HUES48 (cell line): Measurements from ENCODE around the gene CCDC51.

ENCODE experiments used
- H3K27ac ChIP-seq: one replicate; pipeline ENCODE4 v1.7.0; 2013; ENCODE audit warnings: low read depth, low read length, inconsistent platforms
- H3K27me3 ChIP-seq: 2 replicates; pipeline ENCODE4 v1.6.1; 2013; ENCODE audit warnings: mild to moderate bottlenecking, low read length; ENCODE audit not compliant: control insufficient read depth, insufficient read depth
- H3K36me3 ChIP-seq: 2 replicates; pipeline ENCODE4 v1.6.1; 2013; ENCODE audit warnings: low read length; ENCODE audit not compliant: control insufficient read depth, insufficient read depth
- H3K4me1 ChIP-seq: 2 replicates; pipeline ENCODE4 v1.6.1; 2013; ENCODE audit warnings: mild to moderate bottlenecking, low read length; ENCODE audit not compliant: control insufficient read depth, insufficient read depth
- H3K4me3 ChIP-seq: 2 replicates; pipeline ENCODE4 v1.5.1; 2013; ENCODE audit warnings: mild to moderate bottlenecking, low read depth, low read length
- H3K9ac ChIP-seq: 2 replicates; pipeline ENCODE4 v1.6.1; 2013; ENCODE audit warnings: mild to moderate bottlenecking, low read depth, low read length, moderate library complexity
- H3K9me3 ChIP-seq: 2 replicates; pipeline ENCODE4 v1.6.1; 2013; ENCODE audit warnings: low read length; ENCODE audit not compliant: control insufficient read depth, insufficient read depth

Gene CCDC51

DNA sequence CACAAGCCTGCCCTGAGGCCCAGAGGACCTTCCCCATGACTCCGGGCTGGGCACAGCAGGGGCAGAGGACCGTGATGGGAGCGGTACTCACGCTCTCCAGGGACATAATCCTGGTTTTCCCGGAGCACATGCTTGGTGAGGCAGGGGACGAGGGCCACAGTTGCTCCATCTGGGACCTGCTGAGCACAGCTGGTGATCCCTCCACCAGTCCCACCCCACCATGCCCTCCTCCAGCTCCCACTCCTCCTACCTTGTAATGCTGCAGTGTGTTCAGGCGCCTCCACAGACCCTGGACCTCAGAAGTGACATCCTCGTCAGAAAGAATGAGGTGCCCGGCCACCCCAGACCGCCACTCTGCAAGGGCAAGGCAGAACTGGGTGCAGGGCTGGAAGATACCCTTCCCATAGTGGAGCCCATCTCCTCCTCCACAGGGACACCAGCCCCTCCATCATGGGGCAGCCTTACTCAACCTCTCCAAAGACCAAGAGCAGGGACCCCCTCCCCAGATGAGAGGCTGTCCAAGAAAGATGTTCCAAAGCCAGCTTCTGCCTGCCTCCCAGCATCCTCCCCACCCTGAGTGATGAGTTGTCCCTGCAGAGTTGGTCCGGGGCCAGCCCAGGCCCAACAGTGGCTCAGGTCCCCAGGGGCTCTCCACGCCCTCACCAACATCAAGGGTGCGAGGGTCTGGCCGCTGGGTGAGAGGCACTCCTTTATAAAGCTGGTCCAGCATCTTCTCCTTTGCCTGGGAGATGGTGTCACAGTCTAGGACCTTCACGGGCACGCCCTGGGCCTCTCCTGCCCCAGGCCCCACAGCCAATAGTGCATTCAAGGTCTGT is 29.5 kb downstream of the CCDC51 start:
- Histone ChIP-seq H3K4me1 (no peaks in the 10 kb centered on the region), H3K36me3 (peaks cover 98% of the 10 kb centered on the region), H3K9me3 (no peaks in the 10 kb centered on the region), H3K27me3 (no peaks in the 10 kb centered on the region), H3K27ac (no peak overlapping the region), H3K4me3 (no peak overlapping the region), H3K9ac (no peak overlapping the region)

DNA sequence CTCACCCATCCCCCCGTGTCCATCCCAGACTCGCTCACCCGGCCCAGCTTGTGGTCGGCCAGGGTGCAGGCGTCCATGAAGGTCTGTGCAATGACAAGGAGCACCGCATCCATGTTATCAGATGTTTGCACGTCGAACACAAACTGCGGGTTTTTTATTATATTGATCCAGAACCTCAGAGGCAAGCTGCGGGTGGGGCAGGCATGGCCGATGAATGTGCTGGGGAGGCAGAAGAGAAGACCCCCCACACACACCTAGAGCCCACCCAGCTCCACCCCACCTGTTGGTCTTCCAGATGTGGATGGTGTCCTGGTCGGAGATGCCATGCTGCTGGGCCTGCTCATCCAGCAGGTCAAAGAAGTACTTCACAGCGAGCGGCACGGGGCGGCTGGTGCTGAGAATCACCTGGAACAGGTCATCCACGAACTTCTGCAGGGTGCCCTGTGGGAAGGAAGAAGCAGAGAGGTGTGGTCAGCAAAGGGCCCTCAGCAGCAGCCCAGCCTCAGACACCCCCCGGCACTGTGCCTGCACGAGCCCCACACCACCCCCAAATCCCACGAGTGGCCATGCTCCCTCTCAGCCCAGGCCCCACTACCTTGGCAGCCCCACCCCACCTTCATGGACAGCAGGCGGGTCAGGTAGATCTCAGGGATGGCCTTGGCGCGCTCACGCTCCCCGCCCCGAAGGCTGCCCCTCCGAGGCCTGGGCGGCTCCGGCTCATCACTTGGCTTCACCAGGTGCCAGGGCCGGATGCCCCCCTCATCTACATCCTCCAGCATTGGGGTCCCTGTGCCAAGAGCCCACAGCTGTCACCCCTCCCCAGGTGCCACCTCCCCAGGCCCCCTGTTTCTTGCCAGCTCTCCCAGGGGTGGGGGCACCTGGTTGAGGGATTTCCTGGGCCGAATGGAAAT is 30.4 kb downstream of the CCDC51 start:
- Histone ChIP-seq H3K4me1 (no peaks in the 10 kb centered on the region), H3K27ac (no peak overlapping the region), H3K9me3 (no peaks in the 10 kb centered on the region), H3K27me3 (no peaks in the 10 kb centered on the region), H3K36me3 (peaks cover 98% of the 10 kb centered on the region), H3K4me3 (no peak overlapping the region), H3K9ac (no peak overlapping the region)

DNA sequence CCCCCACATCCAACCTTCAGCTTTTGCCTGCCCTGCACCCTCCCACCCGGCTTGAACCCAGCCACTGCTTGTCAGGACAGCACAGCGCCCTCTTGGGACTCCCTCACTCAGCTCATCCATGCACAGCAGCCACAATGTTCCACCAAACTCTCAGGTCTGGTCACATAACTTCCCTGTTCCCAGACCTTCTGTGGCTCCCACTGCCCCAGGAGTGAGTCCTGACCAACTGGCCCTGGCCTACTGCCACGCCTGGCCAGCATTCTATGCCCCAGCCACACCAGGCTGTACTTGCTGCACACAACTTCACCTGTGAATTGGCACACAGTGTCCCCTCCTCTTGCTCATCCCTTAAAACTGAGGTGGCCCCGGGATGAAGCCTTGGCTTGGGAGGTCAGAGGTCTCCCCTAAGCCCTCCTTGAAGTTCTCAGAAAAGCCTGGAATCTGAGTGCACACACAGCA is 31.1 kb downstream of the CCDC51 start:
- Histone ChIP-seq H3K27me3 (no peaks in the 10 kb centered on the region), H3K9ac (no peak overlapping the region), H3K4me3 (no peak overlapping the region), H3K36me3 (peaks cover 98% of the 10 kb centered on the region), H3K27ac (no peak overlapping the region), H3K9me3 (no peaks in the 10 kb centered on the region), H3K4me1 (no peaks in the 10 kb centered on the region)

- no peak overlapping the region for H3K9ac ChIP-seq
- no peaks in the 10 kb centered on the region for H3K27me3 ChIP-seq
- H3K27ac ChIP-seq, result no peak overlapping the region
- H3K4me3 ChIP-seq, result no peak overlapping the region
- H3K36me3 ChIP-seq, result peaks cover 98% of the 10 kb centered on the region
- H3K9me3 ChIP-seq, result no peaks in the 10 kb centered on the region
- no peaks in the 10 kb centered on the region for H3K4me1 ChIP-seq
Measured at GRCh38 chr3:48407542-48408099, 32.3 kb downstream of the CCDC51 start.

DNA sequence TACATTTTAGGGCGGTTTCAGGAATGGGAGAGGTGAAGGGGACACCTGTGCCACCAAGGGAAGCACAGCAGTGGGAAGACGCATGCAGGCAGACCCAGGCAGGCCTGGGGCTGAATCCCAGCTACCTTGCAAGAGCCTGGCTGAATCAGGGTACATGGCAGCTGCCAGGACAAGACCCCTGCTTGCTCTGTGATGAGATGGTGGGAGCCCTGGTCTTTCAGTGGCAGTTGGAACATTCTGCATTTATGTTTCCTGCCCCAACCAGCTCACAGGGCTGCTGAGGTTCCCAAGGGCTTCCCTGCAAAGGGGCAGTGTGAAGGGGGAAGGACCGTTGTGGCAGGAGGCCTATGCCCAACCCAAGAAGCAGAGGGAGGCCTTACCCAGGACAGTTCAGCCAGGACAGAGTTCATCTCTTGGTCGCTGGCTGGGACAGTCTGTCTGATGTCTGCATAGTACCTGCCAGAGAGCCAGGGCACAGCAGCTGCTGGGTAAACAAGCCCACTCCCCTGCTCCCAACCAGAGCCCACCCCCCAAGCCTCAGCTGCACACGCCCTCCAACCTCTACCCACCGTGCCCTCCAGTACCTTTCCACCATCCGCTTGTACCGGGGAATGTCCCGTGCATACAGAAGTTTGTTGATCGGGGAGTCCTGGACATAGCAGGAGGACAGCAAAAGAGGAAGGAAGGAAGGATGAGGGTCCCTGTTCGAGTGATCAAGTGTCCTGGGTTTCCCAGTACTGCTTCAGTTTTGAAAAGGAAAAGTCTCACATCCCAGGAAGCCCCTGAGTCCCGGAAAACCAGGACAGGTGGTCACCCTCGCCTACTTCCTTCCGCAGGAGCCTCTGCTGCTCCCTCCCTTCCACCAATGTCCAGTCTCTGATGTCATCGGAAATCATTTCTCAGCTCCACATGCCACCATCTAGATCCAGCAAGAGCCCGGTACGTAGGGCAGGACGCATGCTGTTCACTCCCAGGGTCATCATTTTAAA is 33.2 kb downstream of the CCDC51 start:
- Histone ChIP-seq H3K9ac (no peak overlapping the region), H3K27me3 (no peaks in the 10 kb centered on the region), H3K4me1 (no peaks in the 10 kb centered on the region), H3K36me3 (peaks cover 98% of the 10 kb centered on the region), H3K9me3 (no peaks in the 10 kb centered on the region), H3K4me3 (no peak overlapping the region), H3K27ac (no peak overlapping the region)

DNA sequence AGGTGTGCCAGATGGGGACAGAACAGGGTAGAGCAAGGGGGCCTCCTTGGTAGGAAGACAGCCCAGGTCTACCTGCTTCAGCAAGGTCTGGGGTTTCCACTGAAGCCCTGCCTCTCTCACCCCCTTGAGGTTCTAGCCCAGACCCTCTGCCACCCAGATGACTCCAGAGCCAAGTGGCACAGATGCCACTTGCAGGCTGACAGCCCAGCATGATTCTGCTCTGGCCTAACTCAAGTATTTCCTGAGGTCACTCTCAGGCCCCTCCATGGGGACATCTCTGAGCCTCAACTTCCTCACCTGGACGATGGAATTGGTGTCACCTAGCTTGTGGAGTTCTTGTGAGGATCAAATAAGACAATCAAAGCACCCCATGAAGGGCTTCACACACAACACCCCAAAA is 33.9 kb downstream of the CCDC51 start:
- H3K4me1 ChIP-seq, result no peaks in the 10 kb centered on the region
- no peaks in the 10 kb centered on the region for H3K9me3 ChIP-seq
- no peak overlapping the region for H3K27ac ChIP-seq
- H3K36me3 ChIP-seq, result peaks cover 93% of the 10 kb centered on the region
- no peak overlapping the region for H3K4me3 ChIP-seq
- no peaks in the 10 kb centered on the region for H3K27me3 ChIP-seq
- no peak overlapping the region for H3K9ac ChIP-seq

DNA sequence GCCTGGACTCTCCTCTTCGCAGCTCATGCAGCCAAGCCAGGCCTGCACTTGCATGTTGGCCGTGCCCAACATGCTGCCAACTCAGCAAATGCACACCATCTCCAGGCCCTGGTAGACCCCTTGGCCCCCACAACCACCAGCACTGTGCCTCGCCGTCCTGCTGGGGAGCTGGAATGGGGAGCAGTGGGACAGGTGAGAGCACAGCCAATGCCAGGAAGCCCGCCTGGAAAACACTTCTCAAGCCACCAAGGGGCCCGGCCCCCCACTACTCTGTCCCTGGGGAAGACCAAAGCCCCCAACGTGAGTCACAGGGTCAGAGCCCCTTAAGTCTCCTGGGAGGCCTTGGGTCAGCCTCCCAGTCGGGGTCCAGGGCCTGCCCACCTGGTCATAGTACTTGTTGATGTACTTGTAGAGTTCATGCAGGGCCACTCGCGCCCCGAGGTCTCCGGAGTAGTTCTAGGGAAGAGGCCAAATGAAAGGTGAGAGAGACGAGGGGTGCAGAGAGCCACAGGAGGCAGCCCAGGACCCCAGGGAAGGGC is 34.5 kb downstream of the CCDC51 start:
- Histone ChIP-seq H3K4me3 (no peak overlapping the region), H3K9me3 (no peaks in the 10 kb centered on the region), H3K27ac (no peak overlapping the region), H3K36me3 (peaks cover 88% of the 10 kb centered on the region), H3K4me1 (no peaks in the 10 kb centered on the region), H3K27me3 (no peaks in the 10 kb centered on the region), H3K9ac (no peak overlapping the region)

DNA sequence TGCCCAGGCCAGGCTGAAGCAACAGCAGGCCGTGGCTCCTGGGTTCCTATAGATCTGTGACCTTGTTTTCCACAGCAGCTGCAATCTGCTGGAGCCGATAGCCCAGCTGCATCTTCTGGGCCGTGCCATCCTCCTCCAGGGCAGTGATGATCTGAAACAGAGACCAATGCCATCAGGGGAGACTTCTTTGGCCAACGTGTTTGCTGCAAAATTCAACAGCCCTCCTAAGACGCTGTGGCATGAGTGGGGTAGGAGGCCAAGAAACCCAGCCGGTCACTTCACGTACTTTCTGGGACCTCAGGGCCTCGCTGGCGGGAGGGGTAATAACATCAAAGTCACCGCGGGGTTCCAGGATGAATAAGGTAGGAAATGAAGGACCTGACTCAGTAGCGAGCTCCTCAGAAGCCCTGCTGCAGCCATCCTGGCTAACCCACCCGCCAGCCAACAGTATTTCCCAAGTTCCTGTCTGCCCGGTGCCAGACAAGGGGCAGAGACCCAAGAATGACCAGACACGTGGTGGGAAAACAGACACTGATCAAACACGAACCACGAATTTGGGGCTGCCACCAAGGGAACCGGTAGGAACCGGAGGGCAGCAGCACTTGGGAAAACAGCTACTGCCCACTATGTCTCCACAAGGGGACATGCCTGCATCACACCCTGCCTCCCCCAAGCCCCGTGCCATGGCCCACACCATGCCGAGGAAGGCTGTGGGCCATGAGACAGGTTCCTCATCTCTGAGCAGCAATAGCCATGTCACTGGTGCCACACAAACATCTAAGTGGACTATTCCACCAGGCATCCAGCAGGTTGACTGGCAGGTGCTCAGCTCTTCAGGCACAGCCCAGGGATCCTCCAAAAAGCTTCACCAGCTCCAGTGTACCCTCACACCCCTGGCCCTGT is 35.2 kb downstream of the CCDC51 start:
- Histone ChIP-seq H3K36me3 (peaks cover 81% of the 10 kb centered on the region), H3K9me3 (no peaks in the 10 kb centered on the region), H3K27me3 (no peaks in the 10 kb centered on the region), H3K4me1 (no peaks in the 10 kb centered on the region), H3K4me3 (no peak overlapping the region), H3K9ac (no peak overlapping the region), H3K27ac (no peak overlapping the region)

DNA sequence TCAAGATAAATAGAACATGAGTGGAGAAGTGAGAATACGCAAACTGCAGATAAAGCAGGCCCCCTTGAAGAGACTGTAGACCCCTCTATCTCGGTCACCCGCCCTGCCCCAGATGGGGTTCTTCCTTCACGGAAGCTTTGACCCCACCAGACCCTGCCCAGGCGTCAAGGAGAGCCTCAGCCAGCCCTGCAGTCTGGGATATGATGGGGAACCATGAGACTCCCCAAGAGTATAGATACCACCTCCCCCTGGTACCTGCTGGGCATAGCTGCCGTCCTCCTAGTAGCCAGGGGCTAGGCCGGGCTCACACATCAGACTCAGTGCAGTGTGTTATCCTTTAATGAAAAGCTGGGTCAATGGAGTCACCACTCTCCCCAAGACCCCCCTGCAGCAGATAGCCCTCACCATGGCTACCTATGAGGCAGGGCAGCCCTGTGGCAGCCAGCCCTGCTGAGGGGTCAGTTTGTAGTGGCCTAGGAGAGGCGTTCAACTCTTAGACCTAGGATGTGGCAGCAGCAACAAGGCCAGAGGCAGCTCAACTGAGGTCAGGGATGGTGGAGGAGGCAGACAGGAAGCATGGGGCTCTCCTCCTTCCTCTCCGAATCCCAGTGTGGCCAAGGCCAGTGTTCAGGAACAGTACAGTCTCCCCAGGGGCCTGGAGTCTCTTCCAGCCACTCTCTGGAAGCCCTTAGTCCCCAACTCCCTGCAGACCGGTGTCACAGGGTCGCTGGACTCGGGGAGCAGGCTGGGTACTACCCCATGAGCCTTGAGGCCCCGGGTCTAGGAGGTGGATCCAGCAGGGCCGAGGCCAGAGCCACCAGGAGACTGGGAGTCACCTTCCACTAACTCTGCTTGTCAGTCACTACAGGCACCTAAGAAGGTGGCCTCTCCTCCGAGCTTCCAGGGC is 36.1 kb downstream of the CCDC51 start:
- H3K9ac ChIP-seq, result no peak overlapping the region
- H3K4me3 ChIP-seq, result no peak overlapping the region
- no peak overlapping the region for H3K27ac ChIP-seq
- no peaks in the 10 kb centered on the region for H3K4me1 ChIP-seq
- peaks cover 72% of the 10 kb centered on the region for H3K36me3 ChIP-seq
- H3K27me3 ChIP-seq, result no peaks in the 10 kb centered on the region
- H3K9me3 ChIP-seq, result no peaks in the 10 kb centered on the region
